ENCODE data around the gene CA10.

The CA10 gene

GRCh38 chr17:52110923-52111581, 47.5 kb downstream of the CA10 start:
- Histone ChIP-seq H3K4me3 (ENCODE audit: low read depth, low read length) (no peak overlapping the region), H3K27ac (ENCODE audit: low read depth, low read length) (no peak overlapping the region), H3K9me3 (ENCODE audit: control insufficient read depth, insufficient read depth, low read depth, low read length) (no peaks in the 10 kb centered on the region; the same call in none of the 2 replicates), H3K27me3 (ENCODE audit: control insufficient read depth, insufficient read depth, low read length) (no peaks in the 10 kb centered on the region), H3K9ac (ENCODE audit: low read length) (no peak overlapping the region), H3K36me3 (ENCODE audit: control insufficient read depth, insufficient read depth, low read length) (no peaks in the 10 kb centered on the region), H3K4me1 (ENCODE audit: control insufficient read depth, insufficient read depth, low read length) (peaks cover 6% of the 10 kb centered on the region; the same call in 1 of the 2 replicates)

DNA sequence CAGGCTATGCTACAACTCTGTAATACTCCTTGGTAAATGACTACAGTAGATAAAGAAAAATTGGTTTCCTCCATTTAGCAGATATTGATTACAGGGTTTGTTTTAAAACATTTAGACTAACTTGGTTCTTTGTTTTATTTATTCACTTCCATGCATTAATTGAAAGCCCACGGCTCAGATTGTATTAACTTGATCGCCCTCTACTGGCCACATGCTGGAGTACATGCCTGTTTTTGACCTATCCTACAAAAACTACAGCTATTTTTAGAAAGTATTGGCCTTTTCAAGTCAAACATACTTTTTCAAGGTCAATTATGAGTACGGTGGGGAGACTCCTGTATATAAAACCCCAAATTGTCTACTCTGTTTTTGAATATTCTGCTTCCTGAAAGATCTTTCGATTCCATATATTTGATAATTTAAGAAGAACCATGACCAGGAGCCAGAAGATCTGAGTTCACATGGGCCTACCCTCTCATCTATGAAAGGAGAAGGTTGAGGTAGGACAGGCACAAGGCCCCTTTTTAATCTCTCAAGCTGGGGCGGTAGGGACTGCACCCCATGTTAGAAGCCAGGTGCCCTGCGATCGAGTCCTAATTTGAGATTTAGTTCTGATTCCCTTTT, 51.8 kb downstream of the CA10 start:
- no peaks in the 10 kb centered on the region for H3K36me3 ChIP-seq (ENCODE audit: control insufficient read depth, insufficient read depth, low read length)
- peaks cover 6% of the 10 kb centered on the region; the same call in 1 of the 2 replicates for H3K4me1 ChIP-seq (ENCODE audit: control insufficient read depth, insufficient read depth, low read length)
- H3K27ac ChIP-seq (ENCODE audit: low read depth, low read length) = no peak overlapping the region
- no peak overlapping the region for H3K9ac ChIP-seq (ENCODE audit: low read length)
- H3K9me3 ChIP-seq (ENCODE audit: control insufficient read depth, insufficient read depth, low read depth, low read length) = no peaks in the 10 kb centered on the region
- H3K4me3 ChIP-seq (ENCODE audit: low read depth, low read length) = no peak overlapping the region
- no peaks in the 10 kb centered on the region for H3K27me3 ChIP-seq (ENCODE audit: control insufficient read depth, insufficient read depth, low read length)

DNA sequence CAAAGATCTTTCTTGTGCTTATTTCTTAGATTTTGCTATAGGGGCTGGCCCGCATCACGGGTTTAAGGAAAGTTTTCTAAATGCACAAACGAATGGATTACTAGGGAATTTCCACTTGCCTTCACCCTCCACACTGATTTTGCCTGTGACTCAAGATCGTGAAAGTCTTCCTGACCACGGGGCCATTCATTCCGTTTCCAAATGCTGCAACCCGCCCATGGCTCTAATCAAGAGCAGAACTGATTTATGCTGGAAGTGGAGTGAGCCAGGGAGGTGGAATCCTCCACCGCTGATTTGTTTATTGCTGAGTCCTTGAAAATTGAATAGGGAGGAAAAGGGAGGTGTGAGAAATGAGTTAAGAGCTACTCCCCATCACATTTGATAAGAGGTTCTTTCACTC, 52.4 kb downstream of the CA10 start:
- no peak overlapping the region for H3K4me3 ChIP-seq (ENCODE audit: low read depth, low read length)
- H3K27me3 ChIP-seq (ENCODE audit: control insufficient read depth, insufficient read depth, low read length) = no peaks in the 10 kb centered on the region
- no peaks in the 10 kb centered on the region for H3K36me3 ChIP-seq (ENCODE audit: control insufficient read depth, insufficient read depth, low read length)
- no peak overlapping the region for H3K27ac ChIP-seq (ENCODE audit: low read depth, low read length)
- H3K9ac ChIP-seq (ENCODE audit: low read length) = no peak overlapping the region
- H3K4me1 ChIP-seq (ENCODE audit: control insufficient read depth, insufficient read depth, low read length) = peaks cover 6% of the 10 kb centered on the region; the same call in 1 of the 2 replicates
- no peaks in the 10 kb centered on the region for H3K9me3 ChIP-seq (ENCODE audit: control insufficient read depth, insufficient read depth, low read depth, low read length)

DNA sequence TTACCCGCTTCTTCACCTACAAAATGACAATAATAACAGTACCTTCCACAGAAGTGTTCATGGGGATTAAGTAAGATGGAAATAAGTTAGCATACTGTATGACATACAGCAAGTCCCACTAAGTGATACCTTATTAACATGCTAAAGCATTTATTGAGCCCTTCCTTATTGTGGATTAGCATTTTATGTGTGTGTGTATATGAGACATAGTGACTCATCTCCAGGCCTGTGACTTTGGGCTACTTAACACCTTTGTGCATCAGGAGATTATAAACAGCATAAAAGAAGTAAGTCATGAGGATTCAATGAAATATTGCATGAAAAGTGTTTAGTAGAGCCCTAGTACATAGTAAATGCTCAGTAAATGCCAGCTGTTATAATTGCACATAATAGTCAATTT, 52.9 kb downstream of the CA10 start:
- no peak overlapping the region for H3K9ac ChIP-seq (ENCODE audit: low read length)
- H3K36me3 ChIP-seq (ENCODE audit: control insufficient read depth, insufficient read depth, low read length) = no peaks in the 10 kb centered on the region
- peaks cover 6% of the 10 kb centered on the region; the same call in 1 of the 2 replicates for H3K4me1 ChIP-seq (ENCODE audit: control insufficient read depth, insufficient read depth, low read length)
- no peak overlapping the region for H3K4me3 ChIP-seq (ENCODE audit: low read depth, low read length)
- no peak overlapping the region for H3K27ac ChIP-seq (ENCODE audit: low read depth, low read length)
- H3K27me3 ChIP-seq (ENCODE audit: control insufficient read depth, insufficient read depth, low read length) = no peaks in the 10 kb centered on the region
- no peaks in the 10 kb centered on the region for H3K9me3 ChIP-seq (ENCODE audit: control insufficient read depth, insufficient read depth, low read depth, low read length)

- no peaks in the 10 kb centered on the region for H3K4me1 ChIP-seq (ENCODE audit: control insufficient read depth, insufficient read depth, low read length)
- H3K27ac ChIP-seq (ENCODE audit: low read depth, low read length) = no peak overlapping the region
- no peaks in the 10 kb centered on the region for H3K27me3 ChIP-seq (ENCODE audit: control insufficient read depth, insufficient read depth, low read length)
- no peaks in the 10 kb centered on the region for H3K36me3 ChIP-seq (ENCODE audit: control insufficient read depth, insufficient read depth, low read length)
- H3K9ac ChIP-seq (ENCODE audit: low read length) = no peak overlapping the region
- no peak overlapping the region for H3K4me3 ChIP-seq (ENCODE audit: low read depth, low read length)
- H3K9me3 ChIP-seq (ENCODE audit: control insufficient read depth, insufficient read depth, low read depth, low read length) = no peaks in the 10 kb centered on the region
Observed at GRCh38 chr17:52096056-52096455, 62.5 kb downstream of the CA10 start.

GRCh38 chr17:52084176-52084575, 74.3 kb downstream of the CA10 start:
- H3K4me1 ChIP-seq (ENCODE audit: control insufficient read depth, insufficient read depth, low read length) = no peaks in the 10 kb centered on the region
- H3K4me3 ChIP-seq (ENCODE audit: low read depth, low read length) = no peak overlapping the region
- H3K9me3 ChIP-seq (ENCODE audit: control insufficient read depth, insufficient read depth, low read depth, low read length) = no peaks in the 10 kb centered on the region

DNA sequence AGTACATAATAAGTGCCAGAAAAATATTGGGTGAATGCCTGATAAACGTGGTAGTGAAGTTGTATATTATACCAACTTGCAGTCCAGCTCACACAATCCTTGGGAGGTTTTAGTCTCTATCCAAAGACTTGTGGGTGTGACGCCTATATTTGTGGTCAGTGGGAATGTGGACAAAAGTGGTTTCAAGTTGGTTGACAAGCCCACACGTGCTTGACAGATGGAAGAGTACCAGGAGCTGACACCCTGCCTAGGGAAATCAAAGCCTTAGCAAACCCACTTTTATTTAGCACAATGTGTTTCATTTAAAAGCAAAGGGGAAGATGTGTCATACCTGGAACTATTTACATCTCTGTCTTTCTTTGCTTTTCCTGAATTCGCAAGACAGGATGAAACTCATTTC, 79.0 kb downstream of the CA10 start:
- Histone ChIP-seq H3K27ac (ENCODE audit: low read depth, low read length) (no peak overlapping the region), H3K36me3 (ENCODE audit: control insufficient read depth, insufficient read depth, low read length) (no peaks in the 10 kb centered on the region), H3K4me1 (ENCODE audit: control insufficient read depth, insufficient read depth, low read length) (no peaks in the 10 kb centered on the region), H3K27me3 (ENCODE audit: control insufficient read depth, insufficient read depth, low read length) (no peaks in the 10 kb centered on the region), H3K9me3 (ENCODE audit: control insufficient read depth, insufficient read depth, low read depth, low read length) (no peaks in the 10 kb centered on the region), H3K4me3 (ENCODE audit: low read depth, low read length) (no peak overlapping the region), H3K9ac (ENCODE audit: low read length) (no peak overlapping the region)

More at GRCh38 chr17:52084176-52084575, 74.3 kb downstream of the CA10 start:
- Histone ChIP-seq H3K27ac (ENCODE audit: low read depth, low read length) (no peak overlapping the region), H3K36me3 (ENCODE audit: control insufficient read depth, insufficient read depth, low read length) (no peaks in the 10 kb centered on the region), H3K27me3 (ENCODE audit: control insufficient read depth, insufficient read depth, low read length) (no peaks in the 10 kb centered on the region), H3K9ac (ENCODE audit: low read length) (no peak overlapping the region)

DNA sequence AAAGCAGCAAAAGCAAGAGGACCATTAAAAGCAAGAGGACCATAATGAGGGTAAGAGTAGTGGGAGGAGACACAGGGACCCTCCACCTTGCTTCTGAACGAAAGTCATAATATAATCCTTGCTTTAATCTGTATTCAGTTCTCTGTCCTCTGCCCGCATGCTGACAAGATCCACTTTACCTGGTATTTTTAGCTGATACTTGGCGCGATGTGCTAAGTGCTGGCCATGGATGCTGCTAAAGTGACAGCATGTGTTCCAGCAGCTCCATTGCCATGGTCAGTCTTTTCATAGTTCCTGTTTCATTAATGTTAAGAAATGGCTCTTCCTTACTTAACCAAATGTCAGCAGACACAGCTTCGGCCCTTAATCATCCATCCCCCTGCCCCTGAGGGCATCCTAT, 86.8 kb downstream of the CA10 start:
- Histone ChIP-seq H3K9ac (ENCODE audit: low read length) (no peak overlapping the region), H3K4me3 (ENCODE audit: low read depth, low read length) (no peak overlapping the region), H3K27ac (ENCODE audit: low read depth, low read length) (no peak overlapping the region), H3K27me3 (ENCODE audit: control insufficient read depth, insufficient read depth, low read length) (no peaks in the 10 kb centered on the region), H3K9me3 (ENCODE audit: control insufficient read depth, insufficient read depth, low read depth, low read length) (peaks cover 16% of the 10 kb centered on the region), H3K36me3 (ENCODE audit: control insufficient read depth, insufficient read depth, low read length) (no peaks in the 10 kb centered on the region), H3K4me1 (ENCODE audit: control insufficient read depth, insufficient read depth, low read length) (no peaks in the 10 kb centered on the region)

DNA sequence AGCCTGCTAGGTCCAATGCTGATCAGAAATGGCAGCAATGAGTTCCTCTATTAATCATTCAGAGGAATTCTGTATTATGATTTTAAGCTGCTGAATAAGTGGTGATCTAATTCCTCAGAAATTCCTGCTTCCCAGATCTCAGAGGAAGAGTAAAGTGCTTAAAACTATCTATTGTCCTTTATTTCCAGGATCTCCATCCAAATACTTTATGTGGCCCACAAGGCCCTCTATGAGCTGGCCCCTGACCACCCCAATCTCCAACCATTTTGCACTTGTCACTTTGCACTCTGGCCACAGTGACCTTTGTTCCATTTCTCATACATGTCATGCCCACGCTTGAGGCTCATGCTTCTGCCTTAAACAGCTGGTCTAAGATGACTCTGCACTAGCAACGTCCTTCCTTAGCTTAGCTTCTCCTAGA, 93.7 kb downstream of the CA10 start:
- H3K4me1 ChIP-seq (ENCODE audit: control insufficient read depth, insufficient read depth, low read length) = no peaks in the 10 kb centered on the region
- H3K9ac ChIP-seq (ENCODE audit: low read length) = no peak overlapping the region
- no peaks in the 10 kb centered on the region for H3K27me3 ChIP-seq (ENCODE audit: control insufficient read depth, insufficient read depth, low read length)
- peaks cover 20% of the 10 kb centered on the region for H3K9me3 ChIP-seq (ENCODE audit: control insufficient read depth, insufficient read depth, low read depth, low read length)
- H3K4me3 ChIP-seq (ENCODE audit: low read depth, low read length) = no peak overlapping the region
- no peaks in the 10 kb centered on the region for H3K36me3 ChIP-seq (ENCODE audit: control insufficient read depth, insufficient read depth, low read length)
- no peak overlapping the region for H3K27ac ChIP-seq (ENCODE audit: low read depth, low read length)

DNA sequence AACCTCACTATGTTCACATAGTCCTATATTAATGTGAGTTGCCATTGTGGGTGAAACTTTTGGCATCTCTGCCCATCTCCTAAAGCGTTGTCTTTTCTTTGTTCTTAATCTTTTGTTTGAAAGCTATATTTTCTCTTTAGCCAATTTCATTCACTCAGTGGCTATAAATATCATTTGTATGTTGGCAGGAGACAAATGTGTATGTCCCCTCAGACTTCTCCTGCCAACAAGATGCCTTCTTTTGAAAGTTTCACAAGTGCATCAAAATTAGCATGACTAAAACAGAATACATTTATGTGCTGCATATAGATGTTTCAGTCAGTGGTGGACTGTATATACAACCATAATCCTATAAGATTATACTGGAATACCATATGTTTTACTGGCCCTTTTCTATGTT, 109.0 kb downstream of the CA10 start:
- H3K27ac ChIP-seq (ENCODE audit: low read depth, low read length) = no peak overlapping the region

GRCh38 chr17:52049051-52049450, 109.5 kb downstream of the CA10 start:
- Histone ChIP-seq H3K27me3 (ENCODE audit: control insufficient read depth, insufficient read depth, low read length) (no peaks in the 10 kb centered on the region), H3K9me3 (ENCODE audit: control insufficient read depth, insufficient read depth, low read depth, low read length) (peaks cover 3% of the 10 kb centered on the region; the same call in 1 of the 2 replicates), H3K27ac (ENCODE audit: low read depth, low read length) (no peak overlapping the region), H3K36me3 (ENCODE audit: control insufficient read depth, insufficient read depth, low read length) (no peaks in the 10 kb centered on the region), H3K4me1 (ENCODE audit: control insufficient read depth, insufficient read depth, low read length) (peaks cover 8% of the 10 kb centered on the region), H3K4me3 (ENCODE audit: low read depth, low read length) (no peak overlapping the region), H3K9ac (ENCODE audit: low read length) (no peak overlapping the region)

More for the DNA sequence above, 109.0 kb downstream of the CA10 start:
- H3K9ac ChIP-seq (ENCODE audit: low read length) = no peak overlapping the region
- H3K36me3 ChIP-seq (ENCODE audit: control insufficient read depth, insufficient read depth, low read length) = no peaks in the 10 kb centered on the region
- no peak overlapping the region for H3K4me3 ChIP-seq (ENCODE audit: low read depth, low read length)
- no peaks in the 10 kb centered on the region for H3K27me3 ChIP-seq (ENCODE audit: control insufficient read depth, insufficient read depth, low read length)
- peaks cover 8% of the 10 kb centered on the region for H3K4me1 ChIP-seq (ENCODE audit: control insufficient read depth, insufficient read depth, low read length)
- peaks cover 6% of the 10 kb centered on the region for H3K9me3 ChIP-seq (ENCODE audit: control insufficient read depth, insufficient read depth, low read depth, low read length)

Data from HUES6 (cell line).